Adrenal gland (tissue), 5 donors: ENCODE results near the gene GDF10.

Source experiments
- CTCF ChIP-seq, 6 experiments: fragments of 450-650 bp in 4 of 6; fragments of 200-600 bp in 2 of 6; sonication (generic) in 1 of 6; IDR thresholded peaks; 1 replicate in 5 of 6; 2 replicates in 1 of 6; pipeline versions ENCODE4 v1.5.1 to v1.8.0; 2016 to 2021; ENCODE audit warnings: antibody characterized with exemption in 6 of 6, mild to moderate bottlenecking in 2 of 6, moderate library complexity in 1 of 6
- POLR2A ChIP-seq, 2 donors: fragments of 450-650 bp; IDR thresholded peaks; one replicate each; pipeline ENCODE4 v1.6.1; 2017; ENCODE audit warnings: antibody characterized with exemption in 2 of 2, mild to moderate bottlenecking in 2 of 2, moderate library complexity in 1 of 2
- donor health status: DM: no; HTN: no; CAD: no.

- no peak for TF ChIP-seq CTCF (IDR thresholded peaks at IDR 0.05)
- no peak for TF ChIP-seq POLR2A (IDR thresholded peaks at IDR 0.05)
Observed at GRCh38 chr10:47288236-47288635, 11.8 kb upstream of the GDF10 start.
